Measurements from ENCODE around the gene MPPE1.

GRCh38 chr18:11859903-11860407 is 48.2 kb downstream of the MPPE1 start:
- TF ChIP-seq SIX5 (IDR thresholded peaks at IDR 0.05; ENCODE audit: low read depth, low read length, severe bottlenecking) (no peak), CEBPB (IDR thresholded peaks at IDR 0.05; ENCODE audit: borderline replicate concordance in 1 of 2, low read depth in 2 of 2, low read length in 2 of 2) (no peak), PRDM15 (CRISPR knock-in tag; IDR thresholded peaks at IDR 0.05) (no peak), MAX (IDR thresholded peaks at IDR 0.05; ENCODE audit: low read depth, low read length) (no peak), YY1 (IDR thresholded peaks at IDR 0.05; ENCODE audit: low read depth, low read length) (no peak), SREBF2 (IDR thresholded peaks at IDR 0.05; ENCODE audit: low read length) (no peak), CBX3 (IDR thresholded peaks at IDR 0.05; ENCODE audit: borderline replicate concordance, low read depth) (no peak), MEF2A (IDR thresholded peaks at IDR 0.05; ENCODE audit: insufficient read depth, low read depth, low read length) (no peak), DPF2 (IDR thresholded peaks at IDR 0.05) (no peak), ETV6 (conservative IDR thresholded peaks at IDR 0.05 in 1 of 2, IDR thresholded peaks at IDR 0.05 in 1 of 2; ENCODE audit: borderline replicate concordance in 1 of 2, low read depth in 1 of 2) (no peak), TAF1 (IDR thresholded peaks at IDR 0.05; ENCODE audit: borderline replicate concordance, low read depth, low read length) (no peak), IRF4 (IDR thresholded peaks at IDR 0.05; ENCODE audit: low read depth, low read length) (no peak), KAT2A (conservative IDR thresholded peaks at IDR 0.05; ENCODE audit: control insufficient read depth, low read depth, low read length) (no peak)

Measured in GM12878 (cell line).